Glomerular visceral epithelial cell (primary cell): ENCODE data around the gene MTERF1.
A peak's percentile ranks its signal among the peaks of the same experiment; 100 is the strongest.

Experiments used
- DNase-seq: peaks from one replicate; pipeline ENCODE4 v3.0.0-alpha.2; 2016; ENCODE audit errors: extremely low spot score

The MTERF1 gene

GRCh38 chr7:91835826-91836368 lies 44.6 kb downstream of the MTERF1 start:
- DNase-seq, result peak; percentile 7

- DNase-seq, result no peak
Observed at GRCh38 chr7:91835091-91835825, 45.2 kb downstream of the MTERF1 start.

GRCh38 chr7:91832493-91833045 lies 47.9 kb downstream of the MTERF1 start:
- DNase-seq, result no peak

- DNase-seq, result no peak
Observed at GRCh38 chr7:91827169-91827568, 53.3 kb downstream of the MTERF1 start.

GRCh38 chr7:91826377-91826776 lies 54.1 kb downstream of the MTERF1 start:
- peak; percentile 13 for DNase-seq

- DNase-seq, result no peak
Observed at GRCh38 chr7:91824201-91824600, 56.3 kb downstream of the MTERF1 start.
